ENCODE data around the gene CAPN13. TPM values are rescaled to one million over a fixed set of nuclear protein-coding genes. Genes with fewer than 3 reads are reported as not detected.
A peak's percentile ranks its signal among the peaks of the same experiment; 100 is the strongest.

CAPN13 gene
- total RNA-seq, 1 donor = not detected

- DNase-seq (ENCODE audit: insufficient read length, low spot score, missing footprints) = no peak
- Histone ChIP-seq H3K27me3 (ENCODE audit: insufficient read depth, low read length) (no peaks in the 10 kb centered on the region), H4K20me1 (ENCODE audit: insufficient read depth, low read length) (no peaks in the 10 kb centered on the region), H3K36me3 (ENCODE audit: insufficient read depth, low read length) (no peaks in the 10 kb centered on the region), H3K9me3 (ENCODE audit: low read depth, low read length) (no peaks in the 10 kb centered on the region), H2AFZ (ENCODE audit: low read length) (no peak overlapping the region), H3K79me2 (ENCODE audit: insufficient read depth, low read length) (no peaks in the 10 kb centered on the region), H3K4me1 (ENCODE audit: insufficient read depth, low read length) (no peaks in the 10 kb centered on the region), H3K4me3 (ENCODE audit: insufficient read depth, low read length) (no peak overlapping the region), H3K27ac (ENCODE audit: low read depth, low read length) (no peak overlapping the region), H3K4me2 (ENCODE audit: insufficient read depth, low read length) (no peak overlapping the region)
- TF ChIP-seq CTCF (IDR thresholded peaks at IDR 0.05; ENCODE audit: extremely low read depth, low read depth, low read length) = no peak
Observed at GRCh38 chr2:30781961-30782533, 25.2 kb downstream of the CAPN13 start.

GRCh38 chr2:30781451-30781850 lies 25.8 kb downstream of the CAPN13 start:
- Histone ChIP-seq H3K4me2 (ENCODE audit: insufficient read depth, low read length) (no peak overlapping the region), H3K36me3 (ENCODE audit: insufficient read depth, low read length) (no peaks in the 10 kb centered on the region), H3K9me3 (ENCODE audit: low read depth, low read length) (no peaks in the 10 kb centered on the region), H3K79me2 (ENCODE audit: insufficient read depth, low read length) (no peaks in the 10 kb centered on the region), H2AFZ (ENCODE audit: low read length) (no peak overlapping the region), H3K4me1 (ENCODE audit: insufficient read depth, low read length) (no peaks in the 10 kb centered on the region), H3K27ac (ENCODE audit: low read depth, low read length) (no peak overlapping the region), H3K27me3 (ENCODE audit: insufficient read depth, low read length) (no peaks in the 10 kb centered on the region), H4K20me1 (ENCODE audit: insufficient read depth, low read length) (no peaks in the 10 kb centered on the region), H3K4me3 (ENCODE audit: insufficient read depth, low read length) (no peak overlapping the region)
- TF ChIP-seq CTCF (IDR thresholded peaks at IDR 0.05; ENCODE audit: extremely low read depth, low read depth, low read length) = no peak
- DNase-seq (ENCODE audit: insufficient read length, low spot score, missing footprints) = no peak

- Histone ChIP-seq H3K4me2 (ENCODE audit: insufficient read depth, low read length) (no peak overlapping the region), H3K9me3 (ENCODE audit: low read depth, low read length) (no peaks in the 10 kb centered on the region), H3K27me3 (ENCODE audit: insufficient read depth, low read length) (peaks cover 2% of the 10 kb centered on the region), H3K36me3 (ENCODE audit: insufficient read depth, low read length) (no peaks in the 10 kb centered on the region), H3K4me1 (ENCODE audit: insufficient read depth, low read length) (no peaks in the 10 kb centered on the region), H3K27ac (ENCODE audit: low read depth, low read length) (no peak overlapping the region), H4K20me1 (ENCODE audit: insufficient read depth, low read length) (no peaks in the 10 kb centered on the region), H2AFZ (ENCODE audit: low read length) (no peak overlapping the region), H3K79me2 (ENCODE audit: insufficient read depth, low read length) (no peaks in the 10 kb centered on the region), H3K4me3 (ENCODE audit: insufficient read depth, low read length) (no peak overlapping the region)
- TF ChIP-seq CTCF (IDR thresholded peaks at IDR 0.05; ENCODE audit: extremely low read depth, low read depth, low read length) = no peak
- peak; percentile 3 for DNase-seq (ENCODE audit: insufficient read length, low spot score, missing footprints)
Observed at GRCh38 chr2:30780776-30781330, 26.4 kb downstream of the CAPN13 start.

- no peaks in the 10 kb centered on the region for H3K4me1 ChIP-seq (ENCODE audit: insufficient read depth, low read length)
- H3K4me2 ChIP-seq (ENCODE audit: insufficient read depth, low read length) = no peak overlapping the region
- no peak overlapping the region for H3K4me3 ChIP-seq (ENCODE audit: insufficient read depth, low read length)
- no peak overlapping the region for H3K27ac ChIP-seq (ENCODE audit: low read depth, low read length)
- H4K20me1 ChIP-seq (ENCODE audit: insufficient read depth, low read length) = no peaks in the 10 kb centered on the region
- no peak for DNase-seq (ENCODE audit: insufficient read length, low spot score, missing footprints)
- peaks cover 3% of the 10 kb centered on the region for H3K27me3 ChIP-seq (ENCODE audit: insufficient read depth, low read length)
- H3K9me3 ChIP-seq (ENCODE audit: low read depth, low read length) = no peaks in the 10 kb centered on the region
- TF ChIP-seq CTCF (IDR thresholded peaks at IDR 0.05; ENCODE audit: extremely low read depth, low read depth, low read length) = no peak
- no peak overlapping the region for H2AFZ ChIP-seq (ENCODE audit: low read length)
- no peaks in the 10 kb centered on the region for H3K36me3 ChIP-seq (ENCODE audit: insufficient read depth, low read length)
- H3K79me2 ChIP-seq (ENCODE audit: insufficient read depth, low read length) = no peaks in the 10 kb centered on the region
Observed at GRCh38 chr2:30778611-30779010, 28.6 kb downstream of the CAPN13 start.

All from osteoblast (primary cell).